Keratinocyte (primary cell): ENCODE measurements around the gene SPTBN1. TPM values are rescaled to one million over a fixed set of nuclear protein-coding genes. Genes with fewer than 3 reads are reported as not detected.
A peak's percentile ranks its signal among the peaks of the same experiment; 100 is the strongest.

Experiments
- DNase-seq: peaks from one replicate; pipeline ENCODE4 v3.0.0-alpha.2; 2011; ENCODE audit warnings: low read depth, missing footprints, low spot score
- FAIRE-seq: peaks from 2 replicates; lab custom pipeline; 2011; peaks lifted over from hg19 to GRCh38; lab: Jason Lieb, UNC
- H2AFZ ChIP-seq: 2 replicates; pipeline ENCODE4 v1.6.0; 2012; ENCODE audit warnings: low read length, control low read depth, inconsistent platforms; ENCODE audit not compliant: control insufficient read depth
- H3K27ac ChIP-seq: 2 replicates; pipeline ENCODE4 v1.5.1; 2011; ENCODE audit warnings: low read length; ENCODE audit not compliant: control insufficient read depth, insufficient read depth
- H3K27me3 ChIP-seq: 3 replicates; pipeline ENCODE4 v1.6.0; 2011; ENCODE audit warnings: low read length; ENCODE audit not compliant: control insufficient read depth, insufficient read depth; ENCODE audit errors: extremely low read depth
- H3K36me3 ChIP-seq, 2 experiments: 2 replicates in 1 of 2; 3 replicates in 1 of 2; pipeline ENCODE4 v1.5.1; 2011; ENCODE audit warnings: low read length in 2 of 2, mild to moderate bottlenecking in 1 of 2; ENCODE audit not compliant: control insufficient read depth in 2 of 2, insufficient read depth in 2 of 2; ENCODE audit errors: extremely low read depth in 1 of 2
- H3K4me1 ChIP-seq: 3 replicates; pipeline ENCODE4 v1.5.1; 2011; ENCODE audit warnings: low read length; ENCODE audit not compliant: control insufficient read depth, insufficient read depth; ENCODE audit errors: extremely low read depth
- H3K4me2 ChIP-seq: 3 replicates; pipeline ENCODE4 v1.6.0; 2011; ENCODE audit warnings: low read depth, low read length; ENCODE audit not compliant: control insufficient read depth, insufficient read depth; ENCODE audit errors: extremely low read depth
- H3K4me3 ChIP-seq, 3 experiments: fragments of 200-600 bp in 1 of 3; sonication (generic) in 1 of 3; 2 replicates in 2 of 3; 3 replicates in 1 of 3; pipeline ENCODE4 v1.5.1; 2011 to 2016; ENCODE audit warnings: low read length in 3 of 3, mild to moderate bottlenecking in 3 of 3, control low read depth in 2 of 3, inconsistent platforms in 1 of 3, low read depth in 1 of 3, mixed read lengths in 1 of 3, mixed run types in 1 of 3, moderate library complexity in 1 of 3; ENCODE audit not compliant: control insufficient read depth in 2 of 3, insufficient read depth in 2 of 3; ENCODE audit errors: extremely low read depth in 1 of 3
- H3K79me2 ChIP-seq: 2 replicates; pipeline ENCODE4 v1.6.0; 2012; ENCODE audit warnings: low read length; ENCODE audit not compliant: control insufficient read depth, insufficient read depth
- H3K9ac ChIP-seq: 3 replicates; pipeline ENCODE4 v1.6.0; 2011; ENCODE audit warnings: low read length; ENCODE audit not compliant: control insufficient read depth, insufficient read depth; ENCODE audit errors: extremely low read depth
- H3K9me1 ChIP-seq: 3 replicates; pipeline ENCODE4 v1.6.0; 2011; ENCODE audit warnings: low read length; ENCODE audit not compliant: control insufficient read depth, insufficient read depth; ENCODE audit errors: extremely low read depth
- H3K9me3 ChIP-seq: 2 replicates; pipeline ENCODE4 v1.5.1; 2012; ENCODE audit warnings: low read depth, low read length; ENCODE audit not compliant: control insufficient read depth
- H4K20me1 ChIP-seq: 3 replicates; pipeline ENCODE4 v1.6.0; 2011; ENCODE audit warnings: low read length; ENCODE audit not compliant: control insufficient read depth, insufficient read depth; ENCODE audit errors: extremely low read depth
- CTCF ChIP-seq, 3 experiments: IDR thresholded peaks in 1 of 3; conservative IDR thresholded peaks in 1 of 3; optimal IDR thresholded peaks in 1 of 3; 2 replicates in 2 of 3; 3 replicates in 1 of 3; pipeline versions ENCODE3 to v1.5.1; 2011; ENCODE audit warnings: low read length in 3 of 3, mild to moderate bottlenecking in 3 of 3, moderate library complexity in 2 of 3, control low read depth in 1 of 3, inconsistent platforms in 1 of 3; ENCODE audit not compliant: insufficient read depth in 2 of 3; ENCODE audit errors: extremely low read depth in 1 of 3
- EZH2 ChIP-seq: IDR thresholded peaks from one replicate; pipeline ENCODE4 v1.6.1; 2012; ENCODE audit warnings: inconsistent platforms, mild to moderate bottlenecking, low read length, moderate library complexity
- dilution Hi-C: fragments of 300-500 bp; cut with MboI; formaldehyde crosslinking; loops from one replicate; pipeline ENCODE4 v1.7.0; 2020; ENCODE audit warnings: low sequenced_read_pairs; ENCODE audit not compliant: extremely low pct_ligation_motif_present
- polyA plus RNA-seq, 5 experiments: library from polyadenylated mRNA; depleted of rRNA in 3 of 5; stranded (reverse) in 3 of 5; stranded (forward) in 1 of 5; unstranded in 1 of 5; fragments of >200 nt; gene quantifications; 1 replicate in 1 of 5; 2 replicates in 3 of 5; 3 replicates in 1 of 5; pipeline versions ENCODE4 v1.2.1 to v1.2.3, GENCODE V29; 2011 to 2012; ENCODE audit warnings: missing spikeins in 2 of 5, low read depth in 1 of 5, low replicate concordance in 1 of 5

SPTBN1 gene
- polyA plus RNA-seq, 1 donor (not counting 4 experiments of a cell fraction or from before 2014, with no cell fraction given) = 40.0 TPM

GRCh38 chr2:54599326-54599710, 143.2 kb downstream of the SPTBN1 start:
- H3K79me2 ChIP-seq = peaks cover 76% of the 10 kb centered on the region
- no peaks in the 10 kb centered on the region for H3K9me3 ChIP-seq
- H3K4me3 ChIP-seq = peak overlapping the region in 1 of 3 experiments; percentile 7
- peak overlapping the region; percentile 84 for H3K27ac ChIP-seq
- H3K9ac ChIP-seq = peak overlapping the region; percentile 66
- FAIRE-seq (no peak), DNase-seq (no peak)
- H3K4me1 ChIP-seq = peaks cover 35% of the 10 kb centered on the region
- peaks cover 3 to 5% of the 10 kb centered on the region in 2 experiments for H3K36me3 ChIP-seq
- TF ChIP-seq CTCF (optimal IDR thresholded peaks at IDR 0.05 in 1 of 3, IDR thresholded peaks at IDR 0.05 in 1 of 3, conservative IDR thresholded peaks at IDR 0.05 in 1 of 3; ENCODE audit: extremely low read depth in 1 of 3, insufficient read depth in 2 of 3, low read length in 3 of 3) (no peak), EZH2 (no peak)
- H4K20me1 ChIP-seq = no peaks in the 10 kb centered on the region
- no peak overlapping the region for H2AFZ ChIP-seq
- H3K9me1 ChIP-seq = peaks cover 5% of the 10 kb centered on the region
- peak overlapping the region; percentile 72 for H3K4me2 ChIP-seq
- H3K27me3 ChIP-seq = no peaks in the 10 kb centered on the region
- dilution Hi-C loops = no loop called here

- DNase-seq = peak; percentile 73
- FAIRE-seq = peak; percentile 91
- peak overlapping the region; percentile 66 for H3K9ac ChIP-seq
These were observed 143.8 kb downstream of the SPTBN1 start for GRCh38 chr2:54599914-54600313.

More at GRCh38 chr2:54599914-54600313, 143.8 kb downstream of the SPTBN1 start:
- H2AFZ ChIP-seq = no peak overlapping the region
- no peaks in the 10 kb centered on the region for H4K20me1 ChIP-seq
- H3K4me1 ChIP-seq = peaks cover 35% of the 10 kb centered on the region
- no peak for TF ChIP-seq CTCF (optimal IDR thresholded peaks at IDR 0.05 in 1 of 3, IDR thresholded peaks at IDR 0.05 in 1 of 3, conservative IDR thresholded peaks at IDR 0.05 in 1 of 3; ENCODE audit: extremely low read depth in 1 of 3, insufficient read depth in 2 of 3, low read length in 3 of 3)
- no peak for TF ChIP-seq EZH2
- peaks cover 81% of the 10 kb centered on the region for H3K79me2 ChIP-seq
- peaks cover 3 to 5% of the 10 kb centered on the region in 2 experiments for H3K36me3 ChIP-seq
- H3K9me1 ChIP-seq = peaks cover 5% of the 10 kb centered on the region
- H3K4me2 ChIP-seq = peak overlapping the region; percentile 72
- dilution Hi-C loops = no loop called here
- H3K27me3 ChIP-seq = no peaks in the 10 kb centered on the region
- H3K9me3 ChIP-seq = no peaks in the 10 kb centered on the region
- H3K4me3 ChIP-seq = no peak overlapping the region
- peak overlapping the region; percentile 84 for H3K27ac ChIP-seq
